H9 (cell line): ENCODE measurements around the gene TTYH1. TPM values are rescaled to one million over a fixed set of nuclear protein-coding genes. Genes with fewer than 3 reads are reported as not detected.
A peak's percentile ranks its signal among the peaks of the same experiment; 100 is the strongest.

ENCODE experiments used
- DNase-seq: peaks from one replicate; pipeline ENCODE4 v3.0.0-alpha.2; 2017
- H2AFZ ChIP-seq: one replicate; pipeline ENCODE4 v1.6.1; 2013; ENCODE audit warnings: mild to moderate bottlenecking, low read length, control low read depth, moderate library complexity
- H2AK5ac ChIP-seq: 2 replicates; pipeline ENCODE4 v1.6.1; 2013; ENCODE audit warnings: low read length, control low read depth, mixed read lengths; ENCODE audit not compliant: insufficient read length
- H2BK120ac ChIP-seq: one replicate; pipeline ENCODE4 v1.6.1; 2013; ENCODE audit warnings: low read depth, mild to moderate bottlenecking, low read length, control low read depth, inconsistent platforms; ENCODE audit not compliant: poor library complexity, severe bottlenecking
- H2BK12ac ChIP-seq: 2 replicates; pipeline ENCODE4 v1.6.1; 2013; ENCODE audit warnings: low read length, control low read depth, mixed read lengths, low read depth; ENCODE audit not compliant: insufficient read length
- H2BK15ac ChIP-seq: 2 replicates; pipeline ENCODE4 v1.6.1; 2013; ENCODE audit warnings: low read depth, low read length, control low read depth
- H2BK20ac ChIP-seq: one replicate; pipeline ENCODE4 v1.6.1; 2013; ENCODE audit warnings: low read depth, mild to moderate bottlenecking, low read length, control low read depth, inconsistent platforms; ENCODE audit not compliant: poor library complexity, severe bottlenecking
- H2BK5ac ChIP-seq: 2 replicates; pipeline ENCODE4 v1.6.1; 2013; ENCODE audit warnings: low read length, control low read depth, mixed read lengths; ENCODE audit not compliant: insufficient read length
- H3K14ac ChIP-seq: 2 replicates; pipeline ENCODE4 v1.6.1; 2013; ENCODE audit warnings: low read length, control low read depth; ENCODE audit not compliant: insufficient read depth
- H3K18ac ChIP-seq: 2 replicates; pipeline ENCODE4 v1.6.1; 2013; ENCODE audit warnings: low read depth, mild to moderate bottlenecking, mixed read lengths, low read length, control low read depth; ENCODE audit not compliant: insufficient read length
- H3K23ac ChIP-seq: 2 replicates; pipeline ENCODE4 v1.6.1; 2013; ENCODE audit warnings: low read length, control low read depth, mixed read lengths, low read depth; ENCODE audit not compliant: insufficient read length
- H3K23me2 ChIP-seq: 2 replicates; pipeline ENCODE4 v1.6.1; 2013; ENCODE audit warnings: low read depth, mild to moderate bottlenecking, mixed read lengths, low read length, control low read depth; ENCODE audit not compliant: insufficient read length, poor library complexity, severe bottlenecking
- H3K27ac ChIP-seq: 2 replicates; pipeline ENCODE4 v1.5.1; 2013; ENCODE audit warnings: low read length, control low read depth, mixed read lengths, low read depth; ENCODE audit not compliant: insufficient read length
- H3K27me3 ChIP-seq: 2 replicates; pipeline ENCODE4 v1.6.1; 2013; ENCODE audit warnings: low read length, control low read depth, inconsistent platforms; ENCODE audit not compliant: insufficient read depth
- H3K4ac ChIP-seq: 2 replicates; pipeline ENCODE4 v1.6.1; 2013; ENCODE audit warnings: low read depth, mild to moderate bottlenecking, control low read depth, inconsistent platforms, low read length, moderate library complexity
- H3K4me1 ChIP-seq: 2 replicates; pipeline ENCODE4 v1.6.1; 2013; ENCODE audit warnings: low read length, control low read depth, inconsistent platforms; ENCODE audit not compliant: insufficient read depth
- H3K4me2 ChIP-seq: 2 replicates; pipeline ENCODE4 v1.6.1; 2013; ENCODE audit warnings: low read length, control low read depth, mixed read lengths; ENCODE audit not compliant: insufficient read length, insufficient read depth
- H3K56ac ChIP-seq: 2 replicates; pipeline ENCODE4 v1.6.1; 2013; ENCODE audit warnings: low read depth, mild to moderate bottlenecking, mixed read lengths, low read length, control low read depth; ENCODE audit not compliant: insufficient read length
- H3K79me1 ChIP-seq: 2 replicates; pipeline ENCODE4 v1.6.1; 2013; ENCODE audit warnings: low read depth, mild to moderate bottlenecking, moderate library complexity, low read length, control low read depth, inconsistent platforms; ENCODE audit not compliant: insufficient read depth, poor library complexity, severe bottlenecking
- H3K79me2 ChIP-seq: 2 replicates; pipeline ENCODE4 v1.6.1; 2013; ENCODE audit warnings: low read length, control low read depth, inconsistent platforms; ENCODE audit not compliant: insufficient read depth
- H3K9ac ChIP-seq: 2 replicates; pipeline ENCODE4 v1.6.1; 2013; ENCODE audit warnings: low read length, control low read depth, mixed read lengths; ENCODE audit not compliant: insufficient read length; ENCODE audit errors: extremely low read depth
- H3K9me3 ChIP-seq: one replicate; pipeline ENCODE4 v1.6.1; 2013; ENCODE audit warnings: low read depth, low read length, inconsistent platforms; ENCODE audit not compliant: control insufficient read depth
- H3T11ph ChIP-seq: one replicate; pipeline ENCODE4 v1.6.1; 2013; ENCODE audit warnings: mild to moderate bottlenecking, low read length, control low read depth, inconsistent platforms
- H4K20me1 ChIP-seq: one replicate; pipeline ENCODE4 v1.6.1; 2013; ENCODE audit not compliant: control insufficient read depth, insufficient read length, insufficient read depth
- H4K5ac ChIP-seq: 2 replicates; pipeline ENCODE4 v1.6.1; 2013; ENCODE audit warnings: low read depth, mild to moderate bottlenecking, mixed read lengths, low read length, control low read depth; ENCODE audit not compliant: insufficient read length
- H4K8ac ChIP-seq: replicated peaks from 2 replicates; pipeline ENCODE4 v1.6.1; 2013; ENCODE audit warnings: low read length, control low read depth, mixed read lengths, low read depth; ENCODE audit not compliant: insufficient read length
- H4K91ac ChIP-seq: 2 replicates; pipeline ENCODE4 v1.6.1; 2013; ENCODE audit warnings: low read depth, mild to moderate bottlenecking, moderate library complexity, mixed read lengths, low read length, control low read depth; ENCODE audit not compliant: insufficient read length
- H3K27ac Mint-ChIP-seq, 3 experiments: 2 replicates in 2 of 3; 3 replicates in 1 of 3; pipeline ENCODE4 v1.8.0; 2020 to 2021; ENCODE audit warnings: mixed read lengths in 3 of 3, mild to moderate bottlenecking in 1 of 3, moderate library complexity in 1 of 3
- H3K27me3 Mint-ChIP-seq: 2 replicates; pipeline ENCODE4 v1.8.0; 2021; ENCODE audit warnings: low read depth, mild to moderate bottlenecking, moderate library complexity, mixed read lengths
- H3K36me3 Mint-ChIP-seq, 3 experiments: 2 replicates in 2 of 3; 3 replicates in 1 of 3; pipeline ENCODE4 v1.8.0; 2020 to 2021; ENCODE audit warnings: low read depth in 3 of 3, mixed read lengths in 3 of 3; ENCODE audit not compliant: insufficient read depth in 1 of 3
- H3K4me1 Mint-ChIP-seq, 2 experiments: 2 replicates each; pipeline ENCODE4 v1.8.0; 2020; ENCODE audit warnings: mixed read lengths in 2 of 2
- H3K4me3 Mint-ChIP-seq, 2 experiments: 2 replicates in 1 of 2; 3 replicates in 1 of 2; pipeline ENCODE4 v1.8.0; 2020 to 2021; ENCODE audit warnings: mild to moderate bottlenecking in 2 of 2, mixed read lengths in 2 of 2, moderate library complexity in 1 of 2
- H3K9me3 Mint-ChIP-seq, 2 experiments: 2 replicates in 1 of 2; 3 replicates in 1 of 2; pipeline ENCODE4 v1.8.0; 2020; ENCODE audit warnings: mild to moderate bottlenecking in 2 of 2, mixed read lengths in 2 of 2, moderate library complexity in 1 of 2
- CTCF ChIP-seq: fragments of 200-600 bp; sonication (generic); conservative IDR thresholded peaks from 3 replicates; pipeline ENCODE4 v1.8.0; 2021; ENCODE audit warnings: antibody characterized with exemption, mild to moderate bottlenecking
- WGBS: extraction: QIAGEN DNeasy Blood & Tissue Kit; methylation state at CpG from one replicate; pipeline ENCODE4 v1.1.7; 2013; ENCODE audit warnings: missing lambda C conversion rate, low lambda C conversion rate, mixed read lengths; ENCODE audit not compliant: insufficient read length; ENCODE audit errors: extremely low coverage; 5-methylcytosine and 5-hydroxymethylcytosine counted together
- total RNA-seq: library from RNA; stranded (reverse); gene quantifications from 2 replicates; pipeline ENCODE4 v1.2.1, GENCODE V29; 2021

TTYH1 gene
- total RNA-seq, 1 experiment from 2014 or later = 47.1 TPM

- no CpG with 5 or more reads among the region's 13 CpGs for WGBS
- H2BK120ac ChIP-seq = no peak overlapping the region
- H3K9me3 ChIP-seq = no peaks in the 10 kb centered on the region
- H3K14ac ChIP-seq = no peak overlapping the region
- no peak overlapping the region for H2BK12ac ChIP-seq
- H4K91ac ChIP-seq = no peak overlapping the region
- H3K9ac ChIP-seq = no peak overlapping the region
- no peak overlapping the region for H2BK20ac ChIP-seq
- H3K79me1 ChIP-seq = no peaks in the 10 kb centered on the region
- TF ChIP-seq CTCF = 0 out of 3 replicates have a peak, but pooled peaks have one; percentile 18
- Mint-ChIP-seq H3K36me3 (peaks cover 9 to 37% (median 37%) of the 10 kb centered on the region in 3 experiments; a peak in 6 of 7 replicates), H3K4me3 (peak overlapping the region; percentile 31 to 51; a peak in 3 of 5 replicates), H3K27me3 (peaks cover 74% of the 10 kb centered on the region), H3K4me1 (peaks cover 24 to 33% of the 10 kb centered on the region in 2 experiments), H3K27ac (peak overlapping the region in 2 of 3 experiments; percentile 47 to 90; a peak in 3 of 7 replicates), H3K9me3 (peaks cover 0 to 3% of the 10 kb centered on the region in 2 experiments; a peak in 1 of 5 replicates)
- H2BK5ac ChIP-seq = no peak overlapping the region
- H2BK15ac ChIP-seq = no peak overlapping the region
- H3K79me2 ChIP-seq = no peaks in the 10 kb centered on the region
- no peak overlapping the region for H2AK5ac ChIP-seq
- no peak for DNase-seq
- H4K5ac ChIP-seq = no peak overlapping the region
- H3K56ac ChIP-seq = no peak overlapping the region
- H3K4ac ChIP-seq = no peak overlapping the region
- peaks cover 3% of the 10 kb centered on the region for H3K23me2 ChIP-seq
- no peaks in the 10 kb centered on the region for H4K20me1 ChIP-seq
- no peak overlapping the region for H3K18ac ChIP-seq
- no peak overlapping the region for H3T11ph ChIP-seq
- no peak overlapping the region for H4K8ac ChIP-seq
- no peak overlapping the region for H2AFZ ChIP-seq
- peak overlapping the region; percentile 41 for H3K4me2 ChIP-seq
- no peaks in the 10 kb centered on the region for H3K4me1 ChIP-seq
- H3K23ac ChIP-seq = no peak overlapping the region
- no peaks in the 10 kb centered on the region; the same call in 1 of the 2 replicates for H3K27me3 ChIP-seq
- no peak overlapping the region for H3K27ac ChIP-seq
Measured at GRCh38 chr19:54429545-54430227, 14.4 kb downstream of the TTYH1 start.
